Hematopoietic multipotent progenitor cell treated with erythropoietin and hydrocortisone succinate and interleukin-3 and kit ligand, for 15 days (in vitro differentiated cells): Measurements from ENCODE around the gene HTR7.

Experiments
- DNase-seq: peaks from one replicate; pipeline ENCODE4 v3.0.0-alpha.2; 2015; ENCODE audit warnings: low spot score

Gene HTR7

GRCh38 chr10:90740265-90740664 is 117.6 kb downstream of the HTR7 start:
- no peak for DNase-seq

DNA sequence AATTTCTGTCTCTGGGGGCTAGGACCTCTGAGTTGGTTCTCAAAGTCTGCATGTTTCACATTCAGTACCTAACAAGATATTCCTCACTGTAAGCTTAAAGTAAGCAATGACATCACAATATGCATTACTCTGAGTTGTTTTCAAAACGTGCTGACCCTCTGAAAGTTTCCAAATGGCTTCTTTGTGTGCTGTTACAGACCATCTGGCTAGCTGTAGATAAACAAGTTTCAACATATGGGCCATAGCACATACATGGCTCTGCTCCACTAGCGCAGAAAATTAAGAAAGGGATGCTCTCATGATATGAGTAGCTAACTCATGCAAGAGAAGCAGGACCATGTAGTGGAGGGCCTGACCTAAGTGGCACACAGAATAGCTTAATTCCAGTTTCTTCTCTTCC is 119.0 kb downstream of the HTR7 start:
- no peak for DNase-seq

DNA sequence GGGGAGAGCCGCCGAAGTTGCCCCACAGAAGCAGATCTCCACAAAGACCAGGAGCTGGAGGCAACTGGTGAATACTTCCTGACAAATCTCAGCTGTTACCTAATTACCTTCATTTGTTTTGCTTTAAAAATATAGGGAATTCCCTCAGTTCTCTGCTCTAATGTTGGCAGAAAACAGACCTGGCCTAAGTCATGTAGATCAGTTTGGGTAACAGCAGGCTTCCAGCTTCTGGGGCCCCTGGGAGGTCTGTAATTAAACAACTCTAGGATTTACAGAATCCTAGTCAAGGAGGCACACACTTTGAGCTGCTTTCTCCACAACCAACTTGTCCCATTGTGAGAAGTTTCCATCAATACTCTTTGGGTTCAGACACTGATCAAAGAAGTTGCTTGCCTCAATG is 123.4 kb downstream of the HTR7 start:
- no peak for DNase-seq

DNA sequence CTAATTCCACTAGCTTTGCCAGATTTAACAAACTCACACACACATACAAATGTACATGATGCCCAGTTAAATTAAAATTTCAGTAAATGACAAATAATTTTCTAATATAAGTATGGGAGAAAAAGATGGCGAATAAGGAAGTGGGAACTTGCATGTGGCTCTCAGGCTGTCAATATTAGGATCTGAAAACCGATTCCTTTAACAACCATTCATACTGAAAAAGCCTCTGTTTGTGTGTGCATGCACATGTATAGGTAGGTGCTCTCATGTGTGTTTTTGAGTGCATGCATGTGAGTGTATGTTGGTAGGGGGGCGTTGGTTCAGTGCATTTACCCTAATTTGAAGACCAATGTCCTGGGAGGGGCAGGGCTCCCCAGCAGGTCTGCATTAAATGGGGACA is 125.3 kb downstream of the HTR7 start:
- no peak for DNase-seq

DNA sequence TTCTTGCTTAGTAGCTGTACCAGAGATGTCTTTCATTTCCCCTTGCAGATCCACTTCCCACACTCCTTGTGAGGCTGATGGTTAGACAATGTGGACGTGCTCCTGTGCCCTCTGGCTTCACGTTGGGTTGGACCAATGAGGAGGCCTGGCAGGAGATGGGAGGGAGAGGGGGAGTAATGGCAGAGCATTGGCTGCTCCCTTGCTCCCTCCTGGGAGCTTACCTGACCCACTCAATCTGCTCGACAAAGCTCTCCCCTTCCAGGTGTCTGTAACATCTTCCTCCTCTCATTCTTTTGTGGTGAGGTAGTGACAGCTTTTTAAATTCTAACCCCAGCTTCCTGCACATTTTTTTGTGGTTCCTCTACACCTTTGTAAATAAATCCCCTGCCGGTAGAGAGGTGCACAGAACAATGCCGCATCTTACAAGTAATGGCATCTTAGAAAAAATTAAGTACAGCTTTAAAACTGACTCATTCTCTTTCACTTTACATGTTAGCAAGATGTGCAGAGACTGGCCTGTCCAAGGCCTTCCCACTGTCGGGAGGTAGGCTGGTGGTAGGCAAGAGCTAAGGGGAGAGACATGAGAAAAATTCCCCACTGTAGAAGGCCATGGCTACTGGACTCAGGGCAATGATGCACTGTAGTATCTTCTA is 134.3 kb downstream of the HTR7 start:
- no peak for DNase-seq

DNA sequence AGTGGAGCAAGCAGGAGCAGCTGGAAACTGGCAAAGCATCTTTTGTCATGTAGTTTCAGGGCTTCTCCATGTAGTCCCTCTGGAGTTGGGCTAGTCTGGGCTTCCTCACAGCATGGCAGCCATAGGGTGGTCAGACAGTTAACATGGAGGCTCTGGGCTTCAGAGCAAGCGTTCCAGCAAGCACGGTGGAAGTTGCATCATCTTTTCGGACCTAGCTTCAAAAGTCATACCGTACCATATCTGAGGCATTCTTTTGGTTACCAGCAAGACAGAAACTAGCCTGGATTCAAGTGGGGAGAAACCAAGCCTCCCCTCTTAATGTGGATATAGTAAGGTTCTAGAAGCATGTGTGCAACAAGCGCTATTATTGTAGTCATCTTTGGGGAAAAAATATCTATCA is 135.0 kb downstream of the HTR7 start:
- no peak for DNase-seq

- no peak for DNase-seq
Measured at GRCh38 chr10:90718182-90718581, 139.7 kb downstream of the HTR7 start.

- no peak for DNase-seq
Measured at GRCh38 chr10:90712529-90712928, 145.3 kb downstream of the HTR7 start.

DNA sequence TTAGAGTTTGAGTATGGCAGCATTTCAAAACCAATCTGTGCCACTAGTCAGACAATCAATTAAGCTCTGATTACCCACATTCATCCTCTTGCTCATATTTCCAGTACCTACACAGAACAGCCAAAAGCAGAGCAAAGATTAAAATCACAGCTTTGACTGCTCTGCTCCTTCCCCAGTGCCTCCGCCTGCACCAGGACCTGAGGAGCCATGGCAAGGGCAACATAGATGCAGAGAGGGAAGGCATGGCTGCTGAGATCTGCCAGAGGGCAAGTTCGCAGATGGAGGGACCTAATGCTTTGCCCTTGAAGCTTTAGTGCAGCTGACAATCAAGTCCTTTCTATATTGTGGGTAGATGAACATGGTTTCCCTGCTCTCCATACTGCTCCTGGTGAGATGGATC is 148.1 kb downstream of the HTR7 start:
- no peak for DNase-seq

DNA sequence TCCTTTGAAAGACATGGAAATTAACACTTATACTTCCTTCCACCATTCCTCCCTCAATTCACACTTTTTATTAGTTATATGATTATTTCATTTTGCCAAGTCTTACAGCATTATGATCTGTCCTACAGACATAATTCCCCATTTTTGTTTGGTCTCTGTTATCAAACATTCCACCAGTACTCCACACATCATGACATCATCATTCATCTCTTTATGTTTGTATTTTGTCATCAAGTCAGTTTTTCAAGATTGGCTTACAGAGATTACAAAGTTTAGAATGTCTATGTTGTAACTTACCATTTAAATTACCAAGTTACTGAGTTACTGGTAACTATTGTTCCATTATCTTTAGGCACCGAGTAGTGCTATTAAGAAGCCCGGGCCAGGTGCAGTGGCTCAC is 150.2 kb downstream of the HTR7 start:
- DNase-seq = no peak

DNA sequence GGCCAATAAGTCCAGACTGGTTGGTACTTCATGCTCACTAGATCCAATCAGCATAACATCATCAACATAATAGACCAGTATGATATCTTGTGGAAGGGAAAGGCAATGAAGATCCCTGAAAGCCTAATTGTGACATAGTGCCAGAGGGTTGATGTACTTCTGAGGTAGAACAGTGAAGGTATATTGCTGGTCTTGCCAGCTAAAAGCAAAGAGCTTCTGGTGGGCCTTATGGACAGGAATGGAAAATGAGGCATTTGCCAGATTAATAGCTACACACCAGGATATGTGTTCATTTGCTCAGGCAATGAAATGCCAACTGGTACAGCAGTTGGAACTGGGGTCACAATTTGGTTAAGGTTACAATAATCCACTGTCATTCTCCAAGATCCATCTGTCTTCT is 156.4 kb downstream of the HTR7 start:
- no peak for DNase-seq

DNA sequence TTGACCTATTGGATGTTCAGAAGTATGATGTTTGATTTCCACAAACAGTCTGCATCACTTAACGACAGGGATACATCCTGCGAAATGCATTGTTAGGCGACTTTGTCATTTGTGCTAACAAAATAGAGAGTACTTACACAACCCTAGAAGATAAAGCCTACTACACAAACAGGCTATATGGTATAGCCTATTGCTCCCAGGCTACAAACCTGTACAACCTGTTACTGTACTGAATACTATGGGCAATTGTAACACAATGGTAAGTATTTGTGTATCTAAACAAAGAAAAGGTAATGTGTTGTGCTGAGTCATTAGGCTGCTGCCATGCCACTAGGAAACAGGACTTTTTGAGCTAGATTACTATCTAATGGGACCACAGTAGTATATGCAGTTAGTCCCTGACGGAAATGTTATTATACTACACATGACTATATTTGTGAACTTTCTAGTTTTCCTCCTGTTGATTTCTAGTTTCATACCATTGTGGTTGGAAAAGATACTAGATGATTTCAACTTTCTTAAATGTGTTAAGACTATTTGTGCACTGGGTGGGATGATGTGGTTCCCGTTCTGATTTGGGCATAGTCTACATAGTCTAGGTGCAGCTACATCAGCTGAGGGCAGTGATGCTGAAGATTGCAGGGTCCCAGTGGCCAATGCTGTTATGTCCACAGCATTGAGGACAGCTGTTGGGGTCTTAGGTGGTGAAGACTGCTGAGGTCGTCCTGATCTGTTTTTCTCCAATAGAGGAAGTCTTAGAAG is 161.7 kb downstream of the HTR7 start:
- DNase-seq = no peak
